ENCODE results near the gene FGF12. TPM values are rescaled to one million over a fixed set of nuclear protein-coding genes. Genes with fewer than 3 reads are reported as not detected.
"Not testable (repeated sequence)": the region's sequence is repeated elsewhere in the genome, so short reads cannot be mapped to it uniquely, and the experiment has no call there.

FGF12 gene
- total RNA-seq, 2 donors from 2014 or later = 0.21 to 0.56 TPM

- intact Hi-C loops (cut with DNase I, micrococcal nuclease) = no loop called here
- no peak for ATAC-seq
- no peak for DNase-seq
These were observed 115.9 kb downstream of the FGF12 start for GRCh38 chr3:192611411-192611810.

GRCh38 chr3:192608726-192609600, 118.4 kb downstream of the FGF12 start:
- intact Hi-C loops (cut with DNase I, micrococcal nuclease) = no loop called here
- DNase-seq (no peak), ATAC-seq (no peak)

DNA sequence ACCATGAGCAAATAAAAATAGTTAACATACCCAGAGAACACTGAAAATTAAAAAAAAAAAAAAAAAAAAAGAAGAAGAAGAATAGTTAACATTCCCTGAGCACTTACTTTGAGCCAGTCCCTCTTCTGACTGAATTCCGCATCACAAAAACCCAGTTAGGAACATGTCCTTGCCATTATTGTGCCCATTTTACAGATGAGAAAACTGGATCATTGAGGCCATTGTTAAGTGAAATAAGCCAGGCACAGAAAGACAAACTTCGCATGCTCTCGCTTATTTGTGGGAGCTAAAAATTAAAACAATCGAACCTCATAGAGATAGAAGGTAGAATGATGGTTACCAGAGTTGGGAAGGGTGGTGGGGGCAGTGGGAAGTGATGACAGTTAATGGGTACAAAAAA, 119.5 kb downstream of the FGF12 start:
- ATAC-seq (no peak), DNase-seq (no peak)
- intact Hi-C loops (cut with DNase I, micrococcal nuclease) = no loop called here

DNA sequence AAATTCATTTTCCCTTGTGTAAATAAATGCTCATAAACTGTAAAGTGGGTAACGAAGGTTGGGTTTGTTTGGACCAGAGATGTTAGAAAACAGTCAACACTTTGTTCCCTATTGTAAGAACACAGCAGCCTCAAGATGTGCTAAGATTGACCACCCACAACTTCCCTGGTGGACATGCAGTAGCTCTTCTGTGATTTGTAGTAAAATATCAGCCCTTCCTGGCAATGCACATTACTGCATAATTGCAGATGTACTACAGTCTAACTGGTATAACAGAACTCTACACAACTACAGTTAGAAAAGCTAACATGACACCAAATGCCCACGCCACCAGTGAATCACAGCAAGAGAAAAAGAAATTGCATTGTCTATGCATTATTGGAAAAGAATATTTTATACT, 129.4 kb downstream of the FGF12 start:
- intact Hi-C loops (cut with DNase I, micrococcal nuclease) = no loop called here
- no peak for ATAC-seq
- no peak for DNase-seq

DNA sequence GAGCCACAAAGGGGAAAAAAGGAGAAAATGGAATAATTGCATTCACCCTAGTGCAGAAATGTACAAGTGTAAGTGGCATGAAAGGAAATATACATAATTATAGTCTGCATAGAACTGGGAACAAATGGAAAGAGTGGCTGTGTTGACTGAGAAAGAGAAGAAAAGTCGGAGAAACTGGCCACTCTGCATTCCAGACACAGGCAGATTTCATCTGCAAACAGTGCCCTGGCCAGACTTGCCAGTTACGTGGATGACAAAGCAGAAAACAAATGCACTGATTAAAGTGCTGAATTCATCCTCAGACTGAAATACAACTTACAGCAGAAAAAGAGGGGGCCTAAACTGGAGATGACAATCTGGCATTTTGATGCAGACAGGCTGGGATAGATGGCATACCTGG, 129.8 kb downstream of the FGF12 start:
- no peak for ATAC-seq
- DNase-seq = no peak
- intact Hi-C loops (cut with DNase I, micrococcal nuclease) = no loop called here

DNA sequence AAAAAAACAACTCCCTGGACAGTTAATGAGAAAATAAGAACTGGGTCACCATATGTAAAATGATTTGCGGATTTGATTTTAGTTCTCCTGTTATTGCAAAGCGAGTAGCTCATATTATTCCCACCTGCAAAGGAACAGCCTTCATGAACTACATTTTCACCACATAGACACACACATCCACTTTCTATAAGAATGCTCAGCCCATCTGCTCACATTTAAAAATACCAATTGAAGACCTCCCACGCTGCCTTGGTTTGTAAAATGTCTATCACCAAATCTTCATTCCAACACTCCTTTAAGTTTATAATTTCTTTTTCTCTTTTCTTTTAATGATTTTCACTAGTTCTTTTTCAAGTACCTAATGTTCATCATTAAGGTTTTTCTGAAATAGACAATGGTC, 148.6 kb downstream of the FGF12 start:
- ATAC-seq = no peak
- intact Hi-C loops (cut with DNase I, micrococcal nuclease) = no loop called here
- no peak for DNase-seq

DNA sequence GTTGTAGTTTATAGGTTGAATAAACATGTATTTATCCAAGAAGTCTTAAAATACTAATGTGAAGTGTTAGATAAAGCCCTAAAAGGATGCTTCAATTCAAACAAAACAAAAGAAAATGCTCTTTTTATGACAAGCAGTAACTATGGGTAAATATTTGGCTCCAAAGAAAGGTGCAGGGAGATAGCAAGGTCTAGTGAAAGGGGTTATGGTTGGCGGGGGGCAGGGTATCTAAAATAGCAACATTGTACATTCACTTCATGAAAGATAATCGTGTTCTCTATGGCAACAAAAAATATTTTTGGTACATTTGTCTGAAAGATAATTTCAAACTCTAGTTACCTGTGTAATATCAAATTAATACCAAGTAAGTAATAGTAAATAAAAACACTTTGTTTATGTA, 149.5 kb downstream of the FGF12 start:
- ATAC-seq (no peak), DNase-seq (no peak)
- intact Hi-C loops (cut with DNase I, micrococcal nuclease) = no loop called here

GRCh38 chr3:192577271-192577670, 150.1 kb downstream of the FGF12 start:
- intact Hi-C loops (cut with DNase I, micrococcal nuclease) = no loop called here
- DNase-seq (no peak), ATAC-seq (no peak)

DNA sequence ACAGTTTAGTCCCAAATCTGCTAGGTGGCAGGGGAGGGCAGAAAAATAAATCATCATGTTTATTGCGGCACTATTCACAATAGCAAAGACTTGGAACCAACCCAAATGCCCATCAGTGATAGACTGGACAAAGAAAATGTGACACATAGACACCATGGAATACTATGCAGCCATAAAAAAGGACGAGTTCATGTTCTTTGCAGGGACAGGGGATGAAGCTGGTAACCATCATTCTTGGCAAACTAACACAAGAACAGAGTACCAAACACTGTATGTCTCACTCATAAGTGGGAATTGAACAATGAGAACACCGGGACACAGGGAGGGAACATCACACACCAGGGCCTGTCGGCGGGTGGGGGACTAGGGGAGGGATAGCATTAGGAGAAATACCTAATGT, 150.6 kb downstream of the FGF12 start:
- ATAC-seq; intact Hi-C loops (cut with DNase I, micrococcal nuclease); DNase-seq: not testable (repeated sequence)

DNA sequence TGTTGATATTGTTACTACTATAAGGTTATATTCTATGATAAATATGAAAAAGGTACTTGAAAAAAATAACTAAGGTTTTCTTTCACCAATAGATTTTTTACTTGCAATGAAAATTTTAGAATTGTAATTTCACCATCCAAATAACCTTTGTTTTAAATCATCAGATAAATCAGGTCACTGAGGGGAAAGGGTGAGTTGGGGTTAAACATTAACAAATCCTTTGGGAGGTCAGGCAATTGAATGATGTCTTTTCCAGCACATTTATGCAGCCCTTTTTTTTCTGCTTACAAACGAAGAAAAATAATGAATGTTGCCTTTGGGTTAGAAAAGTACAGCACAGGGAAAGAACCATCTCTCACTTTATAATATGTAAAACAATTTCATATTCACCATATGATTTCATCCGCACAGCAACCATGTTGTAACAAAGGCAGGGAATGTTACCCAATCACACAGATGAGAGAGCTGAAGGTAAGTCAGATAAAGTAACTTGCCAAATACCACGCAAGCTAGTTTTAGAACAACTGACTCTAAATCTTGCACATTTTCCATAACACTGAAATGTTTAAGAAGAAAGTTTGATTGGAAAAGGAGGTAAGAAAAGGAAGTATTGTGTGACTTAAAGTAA, 151.3 kb downstream of the FGF12 start:
- DNase-seq (no peak), ATAC-seq (no peak)
- intact Hi-C loops (cut with DNase I, micrococcal nuclease) = no loop called here

DNA sequence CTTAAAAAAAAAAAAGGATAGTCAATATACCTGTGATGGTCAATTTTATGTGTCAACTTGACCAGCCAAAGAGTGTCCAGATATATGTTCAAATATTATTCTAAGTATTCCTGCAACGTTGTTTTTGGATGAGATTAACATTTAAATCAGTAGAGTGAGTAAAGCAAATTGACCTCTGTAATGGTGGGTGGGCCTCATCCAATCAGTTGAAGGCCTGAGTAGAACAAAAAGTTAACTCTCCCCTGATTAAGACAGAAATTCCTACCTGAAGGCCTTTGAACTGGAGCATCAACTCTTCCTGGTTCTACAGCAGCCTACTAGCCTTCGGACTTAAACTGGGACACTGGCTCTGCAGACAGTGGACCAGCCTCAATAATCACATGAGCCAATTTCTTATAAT, 154.1 kb downstream of the FGF12 start:
- intact Hi-C loops (cut with DNase I, micrococcal nuclease) = no loop called here
- no peak for ATAC-seq
- DNase-seq = no peak

GRCh38 chr3:192570821-192571791, 156.2 kb downstream of the FGF12 start:
- ATAC-seq (no peak), DNase-seq (peak in 1 of 2 donors; percentile 18)
- intact Hi-C loops (cut with DNase I, micrococcal nuclease) = no loop called here

DNA sequence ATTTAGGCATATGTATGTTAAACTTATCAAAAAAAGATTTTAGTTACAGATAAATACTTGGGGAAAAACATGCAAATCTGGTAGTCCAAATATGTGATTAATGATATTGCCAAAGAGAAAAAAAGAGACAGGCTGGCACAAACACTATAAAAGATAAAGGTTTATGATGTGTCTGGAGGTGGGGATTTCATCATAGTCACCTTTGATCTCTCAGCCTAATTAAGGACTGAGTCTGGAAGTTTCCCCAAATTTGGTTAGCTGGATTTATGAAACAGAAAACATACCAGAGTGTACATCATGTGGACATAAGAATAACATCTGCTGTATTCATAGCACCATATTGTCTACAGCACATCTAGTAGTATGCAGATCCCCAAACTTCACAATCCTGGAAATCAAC, 157.0 kb downstream of the FGF12 start:
- intact Hi-C loops (cut with DNase I, micrococcal nuclease) = no loop called here
- no peak for ATAC-seq
- DNase-seq = no peak

- ATAC-seq (peak; percentile 68), DNase-seq (peak in 1 of 2 donors; percentile 67)
- intact Hi-C loops (cut with DNase I, micrococcal nuclease) = loop anchor here in 1 of 2 donors (5.0 kb wide), 1 partner anchor 236 kb away; no protein-coding TSS in a partner anchor
These were observed 160.5 kb downstream of the FGF12 start for GRCh38 chr3:192566706-192567290.

- intact Hi-C loops (cut with DNase I, micrococcal nuclease) = loop anchor here in 1 of 2 donors (5.0 kb wide), 1 partner anchor 238 kb away; no protein-coding TSS in a partner anchor
- no peak for ATAC-seq
- no peak for DNase-seq
These were observed 162.7 kb downstream of the FGF12 start for GRCh38 chr3:192564611-192565010.

- intact Hi-C loops (cut with DNase I, micrococcal nuclease) = no loop called here
- DNase-seq (no peak), ATAC-seq (no peak)
These were observed 163.9 kb downstream of the FGF12 start for GRCh38 chr3:192563417-192563816.

DNA sequence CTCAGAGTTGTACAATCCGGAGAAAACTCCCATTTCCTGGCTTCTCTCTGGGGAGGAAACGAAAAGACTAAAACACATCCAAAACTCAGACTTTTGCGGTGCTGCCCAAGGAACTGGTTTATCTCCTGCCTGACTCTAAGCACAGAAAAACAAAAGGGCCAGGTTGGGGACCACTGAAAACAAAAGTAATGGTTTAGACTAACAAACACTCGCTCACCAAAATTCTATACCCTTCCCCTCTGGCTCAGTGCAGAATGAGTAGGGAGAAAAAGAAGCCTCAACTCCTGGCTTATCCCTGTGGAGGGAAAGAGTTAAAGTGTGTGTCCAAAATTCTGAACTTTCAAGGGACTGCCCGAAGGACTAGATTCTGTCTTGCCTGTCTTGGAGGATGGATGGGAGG, 173.6 kb downstream of the FGF12 start:
- DNase-seq = no peak
- no peak for ATAC-seq
- intact Hi-C loops (cut with DNase I, micrococcal nuclease) = no loop called here

GRCh38 chr3:192550356-192550755, 177.0 kb downstream of the FGF12 start:
- DNase-seq = no peak
- intact Hi-C loops (cut with DNase I, micrococcal nuclease) = no loop called here
- no peak for ATAC-seq

- DNase-seq = no peak
- intact Hi-C loops (cut with DNase I, micrococcal nuclease) = no loop called here
- no peak for ATAC-seq
These were observed 182.0 kb downstream of the FGF12 start for GRCh38 chr3:192545333-192545732.
